Smooth muscle cell of trachea (primary cell): ENCODE data around the gene HEXA. TPM values are rescaled to one million over a fixed set of nuclear protein-coding genes. Genes with fewer than 3 reads are reported as not detected.

ENCODE experiments used
- total RNA-seq: library from RNA; depleted of rRNA; stranded (reverse); fragments of >200 nt; gene quantifications from 2 replicates; pipeline ENCODE4 v1.2.1, GENCODE V29; 2014

Gene HEXA
- total RNA-seq = 65.7 and 98.2 TPM in 2 replicates

DNA sequence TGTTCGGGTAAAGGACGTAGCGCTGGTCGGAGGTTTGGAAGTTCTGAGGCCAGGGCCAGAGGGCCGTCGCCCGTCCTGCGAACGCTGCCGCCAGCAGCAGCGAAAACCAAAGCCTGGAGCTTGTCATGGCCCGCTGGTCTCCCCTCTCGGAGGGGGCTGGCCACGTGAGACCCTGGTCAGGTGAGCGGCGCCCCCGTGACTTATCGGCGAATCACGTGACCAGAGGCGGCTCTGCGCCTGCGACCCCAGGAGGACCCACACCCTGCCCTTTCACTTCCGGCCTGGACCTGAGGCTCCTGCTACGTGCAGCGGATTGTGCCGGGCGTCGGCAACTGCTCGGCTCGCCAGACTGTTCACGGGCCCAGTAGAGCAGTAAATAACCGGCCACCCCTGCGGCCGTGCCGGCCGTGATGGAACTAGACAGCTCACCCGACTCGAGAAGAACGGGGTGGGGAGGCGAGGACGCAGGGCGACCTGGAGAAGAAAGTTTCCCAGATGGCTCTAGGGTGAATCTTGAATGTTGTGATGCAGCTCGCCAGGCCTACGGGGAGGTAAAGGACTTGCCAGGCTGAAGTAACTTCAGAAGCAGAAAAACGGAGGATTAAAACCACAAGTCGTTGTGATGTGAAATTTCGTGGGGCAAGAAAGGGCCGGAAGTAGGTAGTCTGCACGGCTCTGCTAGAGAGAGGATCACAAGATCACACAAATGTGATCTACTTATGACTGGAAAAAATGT is at the start of gene HEXA:
TSS of gene HEXA (minus strand) at position 169 of the 736 bp plus-strand sequence. CDS start at position 127, 42 bp downstream.

DNA sequence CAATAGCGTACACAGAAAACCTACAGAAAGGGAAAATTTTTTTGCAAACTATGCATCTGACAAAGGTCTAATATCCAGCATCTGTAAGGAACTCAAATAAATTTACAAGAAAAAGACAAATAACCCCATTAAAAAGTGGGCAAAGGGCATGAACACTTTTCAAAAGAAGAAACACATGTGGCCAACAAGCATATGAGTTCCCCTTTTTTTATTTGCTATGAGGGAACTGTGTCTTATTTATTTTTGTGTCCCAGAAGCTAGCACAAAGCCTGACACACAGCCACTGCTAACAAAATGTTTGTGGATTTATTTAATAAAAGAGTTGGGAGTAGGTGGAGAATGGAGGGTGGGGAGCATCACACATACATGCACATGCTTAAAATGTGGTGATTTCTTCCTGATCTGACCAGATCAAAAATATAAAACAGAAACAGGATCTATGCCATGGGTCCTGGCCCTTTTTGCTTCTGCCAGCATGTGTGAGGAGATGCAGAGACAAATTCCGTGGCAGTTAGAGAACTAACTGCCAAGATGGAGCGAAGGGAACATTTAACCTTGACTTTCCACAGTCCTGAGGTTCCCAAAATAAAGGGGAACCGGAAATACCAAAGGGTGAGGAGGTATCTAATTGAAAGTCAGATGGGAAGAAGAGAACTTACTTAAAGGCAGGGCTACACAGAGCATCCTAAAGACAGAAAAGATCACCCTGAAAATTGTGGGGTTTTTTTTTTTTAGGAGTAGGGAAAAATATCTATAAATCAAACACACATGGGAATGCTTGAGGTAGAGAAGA is 22.2 kb upstream of the HEXA start, which contains the start of gene TMEM202:
TSS of gene TMEM202 (plus strand) at position 510 of the 793 bp plus-strand sequence. CDS start at position 532, 22 bp downstream.

DNA sequence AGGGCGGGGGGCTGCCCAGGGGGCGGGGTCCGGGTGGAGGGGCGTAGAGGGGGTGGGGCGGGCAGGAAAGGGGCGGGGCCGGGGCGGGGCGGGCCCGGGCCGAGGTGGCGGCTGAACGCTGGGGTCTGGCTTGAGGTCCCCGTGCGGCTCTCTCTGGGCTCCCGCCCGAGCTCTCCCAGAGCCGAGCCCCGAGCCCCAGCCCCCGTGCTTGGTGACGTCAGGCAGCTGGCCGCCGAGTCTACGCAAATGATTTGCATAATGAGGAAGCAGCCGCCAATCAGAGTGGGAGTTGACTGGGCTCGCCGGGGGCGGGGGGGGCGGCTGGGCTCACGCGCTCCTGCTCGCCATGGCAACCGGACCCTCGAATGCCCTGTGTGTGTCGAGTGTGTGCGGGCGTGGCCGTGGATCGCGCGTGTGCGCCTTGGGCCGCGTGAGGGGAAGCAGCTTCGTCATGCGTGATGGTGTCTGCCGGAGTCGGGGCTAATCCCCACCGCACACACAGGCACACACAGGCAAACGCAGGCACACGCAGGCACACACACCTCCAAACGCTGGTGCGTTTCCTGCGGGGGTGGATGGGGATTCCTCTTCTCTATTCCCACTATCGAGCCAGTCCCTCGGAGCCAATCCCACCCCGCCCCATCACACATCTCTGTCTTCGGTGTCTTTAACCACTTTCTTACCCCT is 55.7 kb downstream of the HEXA start, which contains the start of gene CELF6:
TSS of gene CELF6 (minus strand) at position 173 of the 687 bp plus-strand sequence. CDS start 283 bp downstream, outside the sequence.

Other genes with a start within 250 kb of the HEXA start
- 0.15 and 0.33 TPM in 2 replicates for gene GRAMD2A, start 178.2 kb downstream of the HEXA start, total RNA-seq
- 2,305 and 2,540 TPM in 2 replicates for gene PKM, start 144.8 kb downstream of the HEXA start, total RNA-seq
- gene PARP6, start 103.5 kb downstream of the HEXA start, total RNA-seq = 23.3 and 24.3 TPM in 2 replicates
- gene CELF6, start 55.9 kb downstream of the HEXA start, total RNA-seq = 0.15 and 0.17 TPM in 2 replicates
- not detected in 2 replicates for gene TMEM202, start 22.3 kb upstream of the HEXA start, total RNA-seq
- gene ARIH1, start 98.3 kb upstream of the HEXA start, total RNA-seq = 36.4 and 41.2 TPM in 2 replicates